ENCODE data around the gene CXCL16.

The CXCL16 gene

GRCh38 chr17:4739122-4740024 lies at the start of gene CXCL16, which contains the start of gene ZMYND15:
Gene CXCL16 (minus strand): TSS chr17:4739928. CDS start chr17:4739339, 589 bp downstream.
Gene ZMYND15 (plus strand): TSS chr17:4739833. CDS start chr17:4740549, 716 bp downstream.
- no peak for DNase-seq

- DNase-seq, result no peak
Observed at GRCh38 chr17:4788807-4789700, 49.3 kb upstream of the CXCL16 start, which contains the start of gene GLTPD2. Gene GLTPD2 (plus strand): TSS chr17:4788964. CDS start chr17:4789012, 48 bp downstream.

GRCh38 chr17:4788159-4788806 lies 48.6 kb upstream of the CXCL16 start:
- no peak for DNase-seq

- DNase-seq, result no peak
Observed at GRCh38 chr17:4786516-4786915, 46.8 kb upstream of the CXCL16 start.

GRCh38 chr17:4786106-4786511 lies 46.4 kb upstream of the CXCL16 start, which contains the start of gene VMO1:
Gene VMO1 (minus strand): TSS chr17:4786364. CDS start chr17:4786352, 12 bp downstream.
- DNase-seq, result no peak

- no peak for DNase-seq
Observed at GRCh38 chr17:4785311-4786105, 45.8 kb upstream of the CXCL16 start.

GRCh38 chr17:4782652-4783051 lies 42.9 kb upstream of the CXCL16 start:
- DNase-seq, result no peak

- no peak for DNase-seq
Observed at GRCh38 chr17:4780325-4780955, 40.7 kb upstream of the CXCL16 start.

GRCh38 chr17:4777969-4778760 lies 38.4 kb upstream of the CXCL16 start:
- DNase-seq, result no peak

GRCh38 chr17:4772235-4772613 lies 32.5 kb upstream of the CXCL16 start:
- no peak for DNase-seq

- no peak for DNase-seq
Observed at GRCh38 chr17:4771519-4772234, 31.9 kb upstream of the CXCL16 start, which contains the start of gene TM4SF5. Gene TM4SF5 (plus strand): TSS chr17:4771886. CDS start chr17:4771923, 37 bp downstream.

- DNase-seq, result no peak
Observed at GRCh38 chr17:4769628-4770027, 29.9 kb upstream of the CXCL16 start.

GRCh38 chr17:4768298-4768697 lies 28.6 kb upstream of the CXCL16 start:
- DNase-seq, result no peak

- DNase-seq, result no peak
Observed at GRCh38 chr17:4766723-4767122, 27.0 kb upstream of the CXCL16 start.

GRCh38 chr17:4766201-4766600 lies 26.5 kb upstream of the CXCL16 start:
- DNase-seq, result no peak

- no peak for DNase-seq
Observed at GRCh38 chr17:4764595-4764994, 24.9 kb upstream of the CXCL16 start.

GRCh38 chr17:4759776-4760236 lies 20.1 kb upstream of the CXCL16 start:
- no peak for DNase-seq

GRCh38 chr17:4753392-4753791 lies 13.7 kb upstream of the CXCL16 start:
- no peak for DNase-seq

- no peak for DNase-seq
Observed at GRCh38 chr17:4751932-4752331, 12.2 kb upstream of the CXCL16 start.

- no peak for DNase-seq
Observed at GRCh38 chr17:4750606-4751005, 10.9 kb upstream of the CXCL16 start.
